Endothelial cell (in vitro differentiated cells): ENCODE results near the gene PCED1A. TPM values are rescaled to one million over a fixed set of nuclear protein-coding genes. Genes with fewer than 3 reads are reported as not detected.

ENCODE experiments used
- DNase-seq: peaks from one replicate; pipeline ENCODE4 v3.0.0; 2021; ENCODE audit warnings: low spot score
- H3K27ac Mint-ChIP-seq: one replicate; pipeline ENCODE4 v1.8.0; 2021; ENCODE audit warnings: mixed read lengths, inconsistent platforms; ENCODE audit not compliant: unreplicated experiment
- H3K27me3 Mint-ChIP-seq: one replicate; pipeline ENCODE4 v1.8.0; 2021; ENCODE audit warnings: mild to moderate bottlenecking, moderate library complexity, mixed read lengths, inconsistent platforms; ENCODE audit not compliant: unreplicated experiment
- H3K36me3 Mint-ChIP-seq: one replicate; pipeline ENCODE4 v1.8.0; 2021; ENCODE audit warnings: mild to moderate bottlenecking, low read depth, mixed read lengths, inconsistent platforms; ENCODE audit not compliant: unreplicated experiment
- H3K4me1 Mint-ChIP-seq: one replicate; pipeline ENCODE4 v1.8.0; 2021; ENCODE audit warnings: mild to moderate bottlenecking, mixed read lengths, inconsistent platforms; ENCODE audit not compliant: unreplicated experiment
- H3K4me3 Mint-ChIP-seq: one replicate; pipeline ENCODE4 v1.8.0; 2021; ENCODE audit warnings: mild to moderate bottlenecking, mixed read lengths, inconsistent platforms; ENCODE audit not compliant: unreplicated experiment
- H3K9me3 Mint-ChIP-seq: one replicate; pipeline ENCODE4 v1.8.0; 2021; ENCODE audit warnings: mixed read lengths, inconsistent platforms; ENCODE audit not compliant: unreplicated experiment
- total RNA-seq: library from RNA; stranded (reverse); fragmentation: NEBNext Ultra II Directional; extraction: Animal tissue kit (Norgen Biotek cat#: 25700); gene quantifications from one replicate; pipeline ENCODE4 v1.2.1, GENCODE V29; 2021; ENCODE audit not compliant: unreplicated experiment
- TF ChIP-seq, protein P1 (sequence below): fragments of 200-600 bp; sonication (generic); IDR thresholded peaks from one replicate; pipeline ENCODE4 v1.5.0; 2021; ENCODE audit warnings: antibody characterized with exemption; ENCODE audit not compliant: unreplicated experiment

The PCED1A gene
- total RNA-seq, 1 donor from 2014 or later: 30.9 TPM

DNA sequence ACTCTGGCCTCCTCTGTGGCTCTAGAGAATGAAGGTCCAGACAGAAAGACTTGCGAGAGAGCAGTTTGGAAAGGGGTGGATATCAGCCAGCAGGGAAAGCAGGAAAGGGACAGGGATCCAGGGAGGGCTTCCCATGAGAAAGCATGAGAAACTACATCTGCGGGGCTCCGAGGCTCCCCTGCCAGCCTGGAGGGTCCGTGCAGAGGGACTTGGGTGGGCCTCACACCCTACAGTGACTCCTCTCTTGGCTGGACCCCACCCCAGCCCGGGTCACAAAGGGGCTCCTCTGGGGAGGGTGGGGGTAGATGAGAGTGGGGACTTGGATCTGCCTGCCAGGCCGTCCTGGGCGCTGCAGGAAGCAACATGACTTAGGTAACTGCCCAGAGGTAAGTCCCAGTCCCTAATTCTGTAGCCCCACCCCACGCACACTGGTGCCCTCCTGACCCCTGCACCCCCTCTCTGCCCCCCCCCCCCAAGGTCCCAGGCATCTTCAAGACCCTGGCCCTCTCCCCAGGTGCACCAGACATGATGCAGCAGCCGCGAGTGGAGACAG lies 24.3 kb downstream of the PCED1A start, which contains the start of gene TMEM239:
Gene TMEM239 (plus strand): TSS at position 335 of the 553 bp plus-strand sequence. CDS start 191 bp downstream, at position 526.
- H3K36me3 Mint-ChIP-seq: peaks cover 10% of the 10 kb centered on the region

GRCh38 chr20:2815242-2815900 lies 25.1 kb downstream of the PCED1A start:
- H3K27me3 Mint-ChIP-seq: peaks cover 24% of the 10 kb centered on the region
- H3K9me3 Mint-ChIP-seq: no peaks in the 10 kb centered on the region
- H3K4me1 Mint-ChIP-seq: peaks cover 5% of the 10 kb centered on the region
- no peak overlapping the region for H3K4me3 Mint-ChIP-seq
- no peak overlapping the region for H3K27ac Mint-ChIP-seq
- TF ChIP-seq, protein P1, sequence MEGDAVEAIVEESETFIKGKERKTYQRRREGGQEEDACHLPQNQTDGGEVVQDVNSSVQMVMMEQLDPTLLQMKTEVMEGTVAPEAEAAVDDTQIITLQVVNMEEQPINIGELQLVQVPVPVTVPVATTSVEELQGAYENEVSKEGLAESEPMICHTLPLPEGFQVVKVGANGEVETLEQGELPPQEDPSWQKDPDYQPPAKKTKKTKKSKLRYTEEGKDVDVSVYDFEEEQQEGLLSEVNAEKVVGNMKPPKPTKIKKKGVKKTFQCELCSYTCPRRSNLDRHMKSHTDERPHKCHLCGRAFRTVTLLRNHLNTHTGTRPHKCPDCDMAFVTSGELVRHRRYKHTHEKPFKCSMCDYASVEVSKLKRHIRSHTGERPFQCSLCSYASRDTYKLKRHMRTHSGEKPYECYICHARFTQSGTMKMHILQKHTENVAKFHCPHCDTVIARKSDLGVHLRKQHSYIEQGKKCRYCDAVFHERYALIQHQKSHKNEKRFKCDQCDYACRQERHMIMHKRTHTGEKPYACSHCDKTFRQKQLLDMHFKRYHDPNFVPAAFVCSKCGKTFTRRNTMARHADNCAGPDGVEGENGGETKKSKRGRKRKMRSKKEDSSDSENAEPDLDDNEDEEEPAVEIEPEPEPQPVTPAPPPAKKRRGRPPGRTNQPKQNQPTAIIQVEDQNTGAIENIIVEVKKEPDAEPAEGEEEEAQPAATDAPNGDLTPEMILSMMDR: no peak
- DNase-seq: no peak
- H3K36me3 Mint-ChIP-seq: peaks cover 10% of the 10 kb centered on the region

More for the DNA sequence above, 24.3 kb downstream of the PCED1A start, which contains the start of gene TMEM239:
- Mint-ChIP-seq H3K9me3 (no peaks in the 10 kb centered on the region), H3K27me3 (peaks cover 21% of the 10 kb centered on the region), H3K4me3 (no peak within 1 kb of the TSS), H3K27ac (no peak within 1 kb of the TSS), H3K4me1 (peaks cover 5% of the 10 kb centered on the region)
- TF ChIP-seq, protein P1: no peak
- DNase-seq: no peak

DNA sequence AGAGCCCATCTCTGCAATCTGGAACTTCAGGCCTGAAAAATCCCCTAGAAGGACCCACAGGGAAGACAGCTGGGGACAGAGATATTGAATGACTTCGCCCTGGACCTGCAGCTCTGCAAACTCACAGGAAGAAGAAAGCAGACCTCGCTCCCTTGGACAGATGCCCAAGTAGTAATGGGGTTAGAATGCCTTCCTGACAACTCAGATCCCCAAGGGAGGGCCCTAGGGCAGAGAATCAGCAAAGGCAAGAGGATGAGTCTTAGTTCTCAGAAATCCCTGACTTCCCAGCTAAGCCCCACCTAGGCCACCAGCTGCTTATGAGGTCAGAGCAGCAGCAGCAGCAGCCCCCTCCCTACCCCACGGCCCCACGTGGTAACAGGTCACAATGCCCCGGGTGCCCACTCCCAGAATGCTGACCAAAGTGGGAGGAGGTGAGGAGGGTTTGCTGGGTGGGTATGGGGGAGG lies 25.8 kb downstream of the PCED1A start, which contains the start of gene C20orf141:
Gene C20orf141 (plus strand): TSS at position 401 of the 465 bp plus-strand sequence. CDS start 198 bp downstream, outside the sequence.
- no peaks in the 10 kb centered on the region for H3K4me1 Mint-ChIP-seq
- no peak within 1 kb of the TSS for H3K4me3 Mint-ChIP-seq
- H3K27me3 Mint-ChIP-seq: peaks cover 21% of the 10 kb centered on the region
- TF ChIP-seq, protein P1: no peak
- H3K9me3 Mint-ChIP-seq: no peaks in the 10 kb centered on the region
- H3K27ac Mint-ChIP-seq: no peak within 1 kb of the TSS
- DNase-seq: no peak
- peaks cover 4% of the 10 kb centered on the region for H3K36me3 Mint-ChIP-seq

GRCh38 chr20:2814076-2814475 lies 26.4 kb downstream of the PCED1A start:
- H3K27me3 Mint-ChIP-seq: peaks cover 19% of the 10 kb centered on the region
- no peak overlapping the region for H3K4me3 Mint-ChIP-seq
- H3K9me3 Mint-ChIP-seq: no peaks in the 10 kb centered on the region
- DNase-seq: no peak
- no peak overlapping the region for H3K27ac Mint-ChIP-seq
- TF ChIP-seq, protein P1: no peak
- H3K36me3 Mint-ChIP-seq: peaks cover 4% of the 10 kb centered on the region
- no peaks in the 10 kb centered on the region for H3K4me1 Mint-ChIP-seq

DNA sequence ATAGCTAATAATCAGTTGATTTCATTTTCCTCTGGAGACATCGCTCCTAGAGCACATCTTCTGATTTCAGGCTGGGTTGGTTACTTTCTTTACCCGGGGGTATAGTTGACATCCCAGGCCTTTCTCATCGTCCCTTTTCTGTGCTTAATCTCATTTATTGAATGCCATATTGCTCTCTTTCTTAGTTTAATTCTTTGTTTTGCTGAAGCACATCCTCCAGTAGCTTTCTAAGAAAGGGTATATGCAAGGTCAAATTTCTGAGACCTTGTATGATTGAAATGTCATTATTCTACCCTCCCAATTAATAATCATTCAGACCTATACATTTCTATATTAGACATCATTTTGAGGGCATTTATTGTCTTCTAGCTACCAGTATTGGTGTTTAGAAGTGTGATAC lies 28.3 kb downstream of the PCED1A start:
- no peaks in the 10 kb centered on the region for H3K9me3 Mint-ChIP-seq
- TF ChIP-seq, protein P1: no peak
- no peak overlapping the region for H3K27ac Mint-ChIP-seq
- H3K27me3 Mint-ChIP-seq: peaks cover 14% of the 10 kb centered on the region
- no peaks in the 10 kb centered on the region for H3K36me3 Mint-ChIP-seq
- H3K4me3 Mint-ChIP-seq: no peak overlapping the region
- H3K4me1 Mint-ChIP-seq: no peaks in the 10 kb centered on the region
- no peak for DNase-seq
